Natural killer cell (primary cell): ENCODE results near the gene PSMD11. TPM values are rescaled to one million over a fixed set of nuclear protein-coding genes. Genes with fewer than 3 reads are reported as not detected.
A peak's percentile ranks its signal among the peaks of the same experiment; 100 is the strongest.
"Not testable (repeated sequence)": the region's sequence is repeated elsewhere in the genome, so short reads cannot be mapped to it uniquely, and the experiment has no call there.

Experiments used
- ATAC-seq, 3 donors: fragments of 150-1000 bp in 2 of 3; fragments of 200-7000 bp in 1 of 3; cut with Tn5 transposase; 1 replicate in 1 of 3; 2 replicates in 2 of 3; pipeline ENCODE4 v1.10.0; 2021; ENCODE audit warnings: mild to moderate bottlenecking in 2 of 3, moderate library complexity in 2 of 3
- DNase-seq, 2 donors: peaks; one replicate each; pipeline versions ENCODE4 v3.0.0 to v3.0.0-alpha.2; 2013 to 2021; ENCODE audit warnings: mixed read lengths in 1 of 2
- H3K27ac ChIP-seq: one replicate; pipeline ENCODE4 v1.5.1; 2013; ENCODE audit warnings: mild to moderate bottlenecking, low read length
- H3K27me3 ChIP-seq: one replicate; pipeline ENCODE4 v1.6.1; 2013; ENCODE audit warnings: low read length; ENCODE audit not compliant: control insufficient read depth, insufficient read depth
- H3K36me3 ChIP-seq: one replicate; pipeline ENCODE4 v1.6.1; 2013; ENCODE audit warnings: low read length; ENCODE audit not compliant: control insufficient read depth, insufficient read depth
- H3K4me1 ChIP-seq: one replicate; pipeline ENCODE4 v1.6.1; 2013; ENCODE audit warnings: low read length; ENCODE audit not compliant: control insufficient read depth, insufficient read depth
- H3K4me3 ChIP-seq: one replicate; pipeline ENCODE4 v1.5.1; 2013; ENCODE audit warnings: low read length
- H3K9me3 ChIP-seq: one replicate; pipeline ENCODE4 v1.6.1; 2013; ENCODE audit warnings: low read length; ENCODE audit not compliant: control insufficient read depth, insufficient read depth
- H3K27ac Mint-ChIP-seq, 2 donors: one replicate each; pipeline ENCODE4 v1.8.0; 2022; ENCODE audit warnings: mild to moderate bottlenecking in 2 of 2, mixed read lengths in 2 of 2, moderate library complexity in 1 of 2
- H3K27me3 Mint-ChIP-seq, 2 donors: one replicate each; pipeline ENCODE4 v1.8.0; 2022; ENCODE audit warnings: low read depth in 2 of 2, mixed read lengths in 2 of 2
- H3K36me3 Mint-ChIP-seq: one replicate; pipeline ENCODE4 v1.8.0; 2022; ENCODE audit warnings: mixed read lengths
- H3K4me1 Mint-ChIP-seq, 2 donors: one replicate each; pipeline ENCODE4 v1.8.0; 2022; ENCODE audit warnings: mixed read lengths in 2 of 2
- H3K4me3 Mint-ChIP-seq: one replicate; pipeline ENCODE4 v1.8.0; 2022; ENCODE audit warnings: mild to moderate bottlenecking, moderate library complexity, mixed read lengths
- H3K9me3 Mint-ChIP-seq, 2 donors: one replicate each; pipeline ENCODE4 v1.8.0; 2022; ENCODE audit warnings: mixed read lengths in 2 of 2
- WGBS: methylation state at CpG from one replicate; pipeline ENCODE4 v1.1.7; 2013; ENCODE audit warnings: missing lambda C conversion rate; ENCODE audit not compliant: insufficient coverage; 5-methylcytosine and 5-hydroxymethylcytosine counted together
- intact Hi-C: fragments of 100-400 bp; cut with micrococcal nuclease; formaldehyde crosslinking; loops from one replicate; pipeline ENCODE4 v1.14.2; 2022
- total RNA-seq, 4 donors: library from RNA; stranded (reverse); fragments of 120-200 nt in 1 of 4; gene quantifications; one replicate each; pipeline versions ENCODE4 v1.2.3 to v1.2.4, GENCODE V29; 2013 to 2022
- TF ChIP-seq, protein P1 (sequence below): fragments of 200-600 bp; IDR thresholded peaks from one replicate; pipeline ENCODE4 v1.8.0; 2022; ENCODE audit warnings: antibody characterized with exemption

Gene PSMD11
- total RNA-seq, 3 donors from 2014 or later (not counting 1 experiment from before 2014, with no cell fraction given), result 83.4 to 108 (median 105) TPM

GRCh38 chr17:32446949-32447348, 2.6 kb downstream of the PSMD11 start:
- no peak overlapping the region for H3K4me3 ChIP-seq
- WGBS, result 87% methylated on average over 2 of the region's 2 CpGs
- ATAC-seq, result no peak
- no peaks in the 10 kb centered on the region for H3K9me3 ChIP-seq
- peaks cover 36% of the 10 kb centered on the region for H3K36me3 ChIP-seq
- Mint-ChIP-seq H3K27ac (peak overlapping the region in 1 of 2 donors; percentile 55), H3K9me3 (no peaks in the 10 kb centered on the region), H3K4me1 (peaks cover 31 to 38% of the 10 kb centered on the region in 2 donors), H3K27me3 (no peaks in the 10 kb centered on the region), H3K4me3 (peak overlapping the region; percentile 43), H3K36me3 (peaks cover 13% of the 10 kb centered on the region)
- TF ChIP-seq, protein P1, sequence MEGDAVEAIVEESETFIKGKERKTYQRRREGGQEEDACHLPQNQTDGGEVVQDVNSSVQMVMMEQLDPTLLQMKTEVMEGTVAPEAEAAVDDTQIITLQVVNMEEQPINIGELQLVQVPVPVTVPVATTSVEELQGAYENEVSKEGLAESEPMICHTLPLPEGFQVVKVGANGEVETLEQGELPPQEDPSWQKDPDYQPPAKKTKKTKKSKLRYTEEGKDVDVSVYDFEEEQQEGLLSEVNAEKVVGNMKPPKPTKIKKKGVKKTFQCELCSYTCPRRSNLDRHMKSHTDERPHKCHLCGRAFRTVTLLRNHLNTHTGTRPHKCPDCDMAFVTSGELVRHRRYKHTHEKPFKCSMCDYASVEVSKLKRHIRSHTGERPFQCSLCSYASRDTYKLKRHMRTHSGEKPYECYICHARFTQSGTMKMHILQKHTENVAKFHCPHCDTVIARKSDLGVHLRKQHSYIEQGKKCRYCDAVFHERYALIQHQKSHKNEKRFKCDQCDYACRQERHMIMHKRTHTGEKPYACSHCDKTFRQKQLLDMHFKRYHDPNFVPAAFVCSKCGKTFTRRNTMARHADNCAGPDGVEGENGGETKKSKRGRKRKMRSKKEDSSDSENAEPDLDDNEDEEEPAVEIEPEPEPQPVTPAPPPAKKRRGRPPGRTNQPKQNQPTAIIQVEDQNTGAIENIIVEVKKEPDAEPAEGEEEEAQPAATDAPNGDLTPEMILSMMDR, result no peak
- intact Hi-C loops, result loop anchor here (10.0 kb wide), 1 partner anchor 192 kb away; no protein-coding TSS in a partner anchor
- H3K27ac ChIP-seq, result no peak overlapping the region
- H3K4me1 ChIP-seq, result peaks cover 12% of the 10 kb centered on the region
- no peaks in the 10 kb centered on the region for H3K27me3 ChIP-seq
- DNase-seq, result no peak

GRCh38 chr17:32449963-32450362, 5.7 kb downstream of the PSMD11 start:
- H3K4me1 Mint-ChIP-seq, result peaks cover 27 to 36% of the 10 kb centered on the region in 2 donors
- peaks cover 20% of the 10 kb centered on the region for H3K36me3 Mint-ChIP-seq
- H3K27ac Mint-ChIP-seq, result no peak overlapping the region
- Histone ChIP-seq H3K27me3 (no peaks in the 10 kb centered on the region), H3K27ac (no peak overlapping the region), H3K4me3 (no peak overlapping the region), H3K4me1 (peaks cover 5% of the 10 kb centered on the region), H3K9me3 (no peaks in the 10 kb centered on the region), H3K36me3 (peaks cover 66% of the 10 kb centered on the region)
- no peak overlapping the region for H3K4me3 Mint-ChIP-seq
- WGBS, result 100% methylated on average over 5 of the region's 5 CpGs
- ATAC-seq (no peak), DNase-seq (no peak)
- TF ChIP-seq, protein P1, result no peak
- intact Hi-C loops, result loop anchor here (10.0 kb wide), 1 partner anchor 195 kb away; no protein-coding TSS in a partner anchor
- no peaks in the 10 kb centered on the region for H3K9me3 Mint-ChIP-seq
- no peaks in the 10 kb centered on the region for H3K27me3 Mint-ChIP-seq

GRCh38 chr17:32450379-32450778, 6.1 kb downstream of the PSMD11 start:
- intact Hi-C loops, H3K27me3 ChIP-seq, H3K9me3 ChIP-seq, ATAC-seq, H3K4me3 ChIP-seq, H3K9me3 Mint-ChIP-seq, H3K4me3 Mint-ChIP-seq, H3K27me3 Mint-ChIP-seq, DNase-seq, H3K27ac ChIP-seq, H3K4me1 ChIP-seq: not testable (repeated sequence)
- peaks cover 70% of the 10 kb centered on the region for H3K36me3 ChIP-seq
- H3K4me1 Mint-ChIP-seq, result peaks cover 23 to 32% of the 10 kb centered on the region in 2 donors
- peaks cover 23% of the 10 kb centered on the region for H3K36me3 Mint-ChIP-seq
- 98% methylated on average over 6 of the region's 6 CpGs for WGBS
- H3K27ac Mint-ChIP-seq, result peak overlapping the region in 1 of 2 donors; percentile 51

GRCh38 chr17:32451879-32452278, 7.6 kb downstream of the PSMD11 start:
- no peaks in the 10 kb centered on the region for H3K4me1 ChIP-seq
- intact Hi-C loops, result no loop called here
- no peak overlapping the region for H3K4me3 ChIP-seq
- peaks cover 23% of the 10 kb centered on the region for H3K36me3 Mint-ChIP-seq
- H3K27me3 Mint-ChIP-seq, result no peaks in the 10 kb centered on the region
- TF ChIP-seq, protein P1, result no peak
- no peak for ATAC-seq
- peaks cover 76% of the 10 kb centered on the region for H3K36me3 ChIP-seq
- H3K27ac Mint-ChIP-seq, result no peak overlapping the region
- 65% methylated on average over 2 of the region's 2 CpGs for WGBS
- no peak for DNase-seq
- H3K9me3 Mint-ChIP-seq, result no peaks in the 10 kb centered on the region
- no peak overlapping the region for H3K27ac ChIP-seq
- H3K27me3 ChIP-seq, result no peaks in the 10 kb centered on the region
- no peak overlapping the region for H3K4me3 Mint-ChIP-seq
- peaks cover 10 to 20% of the 10 kb centered on the region in 2 donors for H3K4me1 Mint-ChIP-seq
- H3K9me3 ChIP-seq, result no peaks in the 10 kb centered on the region
